ENCODE data around the gene ZNF469.

ZNF469 gene

DNA sequence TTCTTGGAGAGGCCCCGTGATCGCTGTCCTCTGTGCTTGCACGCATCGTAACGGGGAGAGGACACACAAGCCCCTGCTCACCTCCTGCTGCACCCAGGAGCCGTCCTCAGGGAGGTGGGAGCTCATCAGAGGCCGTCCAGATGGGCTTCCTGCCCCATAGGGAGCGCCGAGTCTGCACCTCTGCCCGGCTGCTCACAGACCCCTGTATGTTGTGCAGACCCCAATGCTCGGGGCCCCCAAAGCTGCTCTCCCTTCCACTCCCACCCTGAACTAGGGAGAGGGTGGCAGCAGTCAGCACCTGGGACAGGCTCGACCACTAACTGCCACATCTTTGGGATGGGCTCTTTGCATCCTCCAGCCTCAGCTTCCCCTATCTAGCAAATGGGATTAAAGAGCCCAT, 4.4 kb upstream of the ZNF469 start:
- no peak for DNase-seq (ENCODE audit: low read depth)

DNA sequence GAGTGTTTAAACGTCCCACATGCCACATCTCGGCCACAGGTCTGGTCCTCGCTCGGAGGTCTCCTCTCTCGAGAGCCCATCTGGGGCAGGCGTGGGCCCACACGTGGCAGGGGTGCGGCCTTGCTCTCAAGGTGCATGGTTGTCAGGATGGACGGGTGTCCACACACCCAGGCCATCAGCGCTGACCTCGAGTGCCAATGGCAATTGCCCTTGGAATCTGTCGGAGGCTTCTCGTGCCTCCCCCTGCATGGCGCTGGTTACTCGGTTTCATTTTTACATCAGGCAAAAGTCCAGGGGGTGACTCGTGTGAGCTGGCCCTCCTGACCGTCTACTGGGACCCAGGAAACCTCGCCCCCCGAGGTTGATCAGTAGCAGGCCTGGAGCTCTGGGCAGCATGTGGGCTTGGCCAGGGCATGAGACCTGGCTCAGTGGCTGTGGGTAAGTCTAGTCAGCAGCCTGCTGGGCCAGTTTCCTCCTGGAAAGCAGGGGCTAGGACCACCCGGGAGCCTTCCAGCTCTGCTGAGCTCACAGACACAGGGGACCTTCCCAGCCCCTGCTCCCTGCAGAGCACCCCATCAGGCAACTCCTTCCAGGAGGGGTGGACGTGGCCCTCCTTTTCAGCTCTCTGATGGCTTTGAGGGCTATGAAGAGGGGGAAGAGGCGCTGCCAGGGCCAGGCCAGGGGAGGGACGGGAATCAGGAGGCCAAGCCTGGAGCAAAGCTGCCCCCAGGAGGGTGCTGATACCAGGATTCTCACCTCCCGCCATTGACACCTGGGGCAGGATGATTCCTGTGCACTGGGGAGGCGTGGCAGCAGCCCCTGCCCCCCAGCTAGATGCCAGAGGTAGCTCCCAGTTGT, 3.7 kb upstream of the ZNF469 start:
- DNase-seq (ENCODE audit: low read depth) = no peak

DNA sequence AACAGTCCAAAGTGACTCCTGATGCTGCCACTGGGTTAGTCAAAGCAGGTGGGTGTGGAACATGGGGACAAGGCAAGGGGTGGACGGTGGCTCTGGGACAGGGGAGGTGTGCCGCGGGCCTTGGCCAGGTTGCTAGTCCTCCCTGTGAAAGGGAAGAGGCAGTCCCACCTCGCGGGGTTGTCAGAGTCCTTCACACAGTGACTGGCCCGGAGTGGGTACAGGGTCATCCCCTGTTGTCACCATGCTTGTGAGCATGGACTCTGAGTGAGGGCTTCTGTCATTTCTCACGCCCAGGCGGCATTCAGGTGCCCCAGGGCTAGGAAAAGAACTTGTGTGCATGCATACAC, 3.1 kb upstream of the ZNF469 start:
- no peak for DNase-seq (ENCODE audit: low read depth)

DNA sequence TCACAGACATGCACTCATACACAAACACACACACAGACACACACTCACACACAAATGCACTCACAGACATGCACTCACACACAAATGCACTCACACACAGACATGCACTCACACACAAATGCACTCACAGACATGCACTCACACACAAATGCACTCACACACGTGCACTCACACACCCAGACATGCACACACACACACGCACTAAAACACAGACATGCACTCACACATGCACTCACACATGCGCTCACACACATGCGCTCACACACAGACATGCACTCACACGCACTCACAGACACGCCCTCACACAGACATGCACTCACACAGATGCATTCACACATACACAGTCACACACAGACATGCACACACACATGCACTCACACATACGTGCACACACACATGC, 2.7 kb upstream of the ZNF469 start:
- DNase-seq (ENCODE audit: low read depth) = no peak

DNA sequence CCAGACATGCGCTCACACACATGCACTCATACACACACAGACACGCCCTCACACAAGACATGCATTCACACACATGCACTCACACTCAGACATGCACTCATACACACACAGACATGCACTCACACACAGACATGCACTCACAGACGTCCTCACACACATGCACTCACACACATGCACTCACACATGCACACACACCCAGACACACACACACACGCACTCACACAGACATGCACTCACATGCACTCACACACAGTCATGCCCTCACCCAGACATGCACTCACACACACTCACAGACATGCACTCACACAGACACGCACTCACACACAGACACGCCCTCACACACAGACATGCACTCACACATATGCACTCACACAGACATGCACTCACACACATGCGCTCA, 2.1 kb upstream of the ZNF469 start:
- DNase-seq (ENCODE audit: low read depth) = no peak

DNA sequence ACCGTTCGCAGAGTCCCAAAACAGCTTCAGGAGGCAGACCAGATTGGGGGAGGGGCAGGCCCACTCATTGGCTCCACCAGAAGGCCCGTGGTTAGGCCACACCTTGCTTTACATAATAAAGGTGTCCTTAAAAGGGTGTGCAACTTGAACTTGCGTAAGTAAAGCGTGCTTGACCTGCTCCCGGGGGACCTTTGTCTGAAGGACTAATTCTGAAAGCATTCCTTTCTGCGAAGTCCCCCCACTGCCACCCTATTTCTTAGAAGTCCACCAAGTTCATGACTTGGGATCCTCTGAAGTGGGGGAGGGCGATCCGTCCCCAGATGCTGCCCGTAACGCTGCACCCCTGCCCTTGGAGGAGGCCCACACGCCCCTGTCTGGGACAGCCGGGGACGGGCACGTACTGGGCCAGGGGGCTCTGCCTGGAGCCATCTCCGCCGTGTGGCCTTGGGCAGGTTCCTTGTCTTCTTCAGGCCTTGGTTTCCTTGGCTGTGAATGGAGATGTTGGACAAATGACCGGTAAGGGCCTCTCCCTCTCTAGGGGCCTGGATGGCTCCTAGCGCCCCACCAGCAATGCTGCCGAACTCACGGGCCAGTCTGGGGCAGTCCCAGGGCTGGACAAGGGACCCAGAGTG, 823 bp upstream of the ZNF469 start:
- DNase-seq (ENCODE audit: low read depth) = no peak

DNA sequence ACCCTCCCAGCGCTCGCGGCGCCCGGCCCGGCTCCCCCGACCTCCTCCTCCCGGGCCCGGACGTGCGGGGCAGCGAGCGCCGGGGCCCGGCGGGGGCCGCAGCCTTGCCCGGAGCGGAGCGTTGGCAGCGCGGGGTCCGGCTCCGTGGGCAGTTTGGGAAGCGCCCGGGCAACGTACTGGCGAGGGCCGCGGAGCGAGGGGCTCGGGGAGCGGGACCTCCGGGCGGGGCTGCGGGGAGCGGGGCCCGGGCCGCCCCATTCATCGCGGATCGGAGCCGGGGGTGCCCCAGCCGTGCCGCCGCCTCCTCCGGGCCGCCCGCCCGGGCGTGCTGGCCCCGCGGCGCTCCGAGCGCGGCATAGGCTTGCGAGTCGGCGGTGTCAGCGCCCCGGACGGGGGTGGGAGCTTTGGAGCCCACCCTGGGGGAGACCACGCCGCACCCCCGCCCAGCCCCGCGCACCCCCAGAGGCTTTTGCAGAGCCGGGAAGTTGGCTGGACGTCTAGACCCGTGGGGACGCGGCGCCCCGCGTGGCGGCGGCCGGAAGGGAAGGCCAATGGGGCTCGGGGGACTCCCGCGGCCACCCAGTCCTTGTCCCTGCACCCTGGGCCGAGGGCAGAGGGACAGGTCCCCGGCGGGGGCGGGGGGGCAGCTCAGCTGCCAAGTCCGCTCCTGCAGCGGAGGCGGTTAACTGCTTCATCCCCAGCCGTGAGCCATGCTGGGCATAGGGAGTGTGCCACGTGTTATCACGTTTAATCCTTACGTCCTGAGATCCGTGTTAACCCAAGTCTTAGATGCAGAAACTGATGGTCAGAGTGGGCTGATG, 852 bp downstream of the ZNF469 start:
- DNase-seq (ENCODE audit: low read depth) = no peak

DNA sequence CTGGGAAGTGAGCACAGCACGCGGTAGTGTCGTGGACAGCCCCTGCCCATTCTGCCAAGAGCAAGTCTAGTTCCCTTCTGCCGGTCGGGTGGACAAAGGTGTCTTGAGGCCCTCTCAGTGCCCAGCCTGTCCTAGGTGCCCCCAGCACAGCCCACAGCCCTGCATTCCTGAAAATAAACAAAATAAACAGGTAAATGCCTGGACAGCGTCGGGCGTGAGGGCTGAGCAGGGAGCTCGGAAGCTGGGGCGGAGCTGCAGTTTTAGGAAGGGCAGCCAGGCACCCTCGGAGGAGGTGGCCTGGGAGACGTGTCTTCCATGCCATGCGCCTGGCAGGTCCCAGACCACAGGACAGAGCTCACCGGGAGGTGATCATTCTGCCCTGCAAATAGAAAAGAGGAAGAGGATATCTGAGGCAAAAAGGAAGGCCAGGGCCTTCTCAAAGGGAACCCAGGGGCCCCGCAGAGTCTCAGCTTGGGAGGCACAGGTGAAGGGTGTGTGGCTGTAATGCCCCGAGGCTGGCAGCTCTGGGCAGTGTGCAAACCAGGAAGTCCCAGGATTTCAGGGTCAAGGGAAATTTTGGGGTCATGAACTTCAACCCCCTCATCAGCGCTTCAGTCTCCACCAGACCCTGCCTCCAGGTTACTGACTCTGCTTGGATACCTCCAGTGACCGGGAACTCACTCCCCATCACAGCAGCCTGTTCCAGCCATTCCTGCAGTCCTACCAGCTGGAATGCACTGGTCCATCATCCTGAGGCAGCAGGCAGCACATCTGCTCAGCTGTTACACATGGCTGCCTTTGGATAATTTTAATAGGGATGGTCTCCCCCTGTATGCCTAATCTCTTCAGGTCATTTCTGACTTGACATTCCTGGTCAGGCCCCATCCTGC, 1.7 kb downstream of the ZNF469 start:
- no peak for DNase-seq (ENCODE audit: low read depth)

DNA sequence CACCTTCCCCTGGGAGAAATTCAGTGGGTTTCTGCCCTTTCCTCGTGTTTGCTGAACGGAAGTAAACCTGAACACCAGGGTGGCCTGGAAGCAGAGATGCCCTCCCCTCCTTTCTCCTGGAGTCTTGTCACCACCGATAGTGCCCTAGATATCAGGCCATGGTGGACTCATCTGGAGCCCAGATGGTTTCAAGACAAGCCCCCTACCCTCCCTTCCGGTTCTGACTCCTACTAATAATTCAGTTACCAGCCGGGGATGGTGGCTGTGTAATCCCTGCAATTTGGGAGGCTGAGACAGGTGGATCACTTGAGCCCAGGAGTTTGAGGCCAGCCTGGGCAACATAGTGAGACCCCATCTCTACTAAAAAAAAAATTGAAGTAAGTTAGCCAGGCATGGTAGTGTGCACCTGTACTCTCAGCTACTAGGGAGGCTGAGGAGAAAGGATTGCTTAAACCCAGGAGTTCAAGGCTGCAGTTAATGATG, 2.4 kb downstream of the ZNF469 start:
- no peak for DNase-seq (ENCODE audit: low read depth)

DNA sequence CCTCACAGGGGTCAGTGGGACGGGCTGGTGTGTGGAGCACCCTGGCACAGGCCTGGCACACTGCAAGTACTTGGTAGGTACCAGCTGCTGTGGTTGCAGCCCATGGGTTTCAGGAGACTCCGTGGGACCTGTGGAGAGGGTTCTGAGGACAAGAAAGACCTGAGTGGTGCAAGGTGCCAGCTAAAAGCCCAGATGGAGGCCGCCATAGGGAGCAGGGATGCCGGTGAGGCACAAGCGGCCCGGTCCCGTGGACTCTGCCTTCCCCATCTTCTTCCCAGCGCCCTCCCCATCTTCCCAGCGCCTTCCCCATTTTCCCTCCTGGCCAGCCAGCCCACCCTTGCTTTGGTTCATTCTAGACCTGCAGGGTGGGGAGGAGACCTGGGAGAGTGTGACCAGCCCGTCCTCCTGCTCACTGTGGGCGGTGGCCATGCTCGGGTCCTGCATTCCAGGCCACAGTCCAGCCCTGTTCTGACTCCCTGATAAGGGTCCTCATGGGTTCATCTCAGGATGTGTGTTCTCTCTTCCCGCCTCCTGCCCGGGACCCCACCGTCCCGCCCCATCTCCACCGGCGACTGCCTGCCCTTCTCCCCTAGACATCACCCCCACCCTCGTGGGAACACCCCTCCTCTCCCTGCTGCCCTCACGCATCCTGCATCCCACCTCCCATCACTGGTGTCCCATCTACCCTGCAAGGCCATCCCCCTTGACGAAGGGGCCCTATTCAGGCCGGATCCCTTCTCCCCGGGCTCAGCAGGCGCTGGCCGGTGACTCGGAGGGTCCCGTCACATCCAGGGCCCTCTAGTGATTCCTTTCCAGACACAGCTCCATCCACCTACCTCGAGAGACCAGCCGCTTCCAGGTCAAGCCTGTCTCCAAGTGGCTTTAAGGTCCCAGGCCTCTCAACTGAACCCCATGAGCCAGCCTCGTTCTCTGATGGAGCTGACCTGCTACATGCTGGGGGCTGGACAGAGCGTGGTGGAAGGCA, 3.4 kb downstream of the ZNF469 start:
- no peak for DNase-seq (ENCODE audit: low read depth)

DNA sequence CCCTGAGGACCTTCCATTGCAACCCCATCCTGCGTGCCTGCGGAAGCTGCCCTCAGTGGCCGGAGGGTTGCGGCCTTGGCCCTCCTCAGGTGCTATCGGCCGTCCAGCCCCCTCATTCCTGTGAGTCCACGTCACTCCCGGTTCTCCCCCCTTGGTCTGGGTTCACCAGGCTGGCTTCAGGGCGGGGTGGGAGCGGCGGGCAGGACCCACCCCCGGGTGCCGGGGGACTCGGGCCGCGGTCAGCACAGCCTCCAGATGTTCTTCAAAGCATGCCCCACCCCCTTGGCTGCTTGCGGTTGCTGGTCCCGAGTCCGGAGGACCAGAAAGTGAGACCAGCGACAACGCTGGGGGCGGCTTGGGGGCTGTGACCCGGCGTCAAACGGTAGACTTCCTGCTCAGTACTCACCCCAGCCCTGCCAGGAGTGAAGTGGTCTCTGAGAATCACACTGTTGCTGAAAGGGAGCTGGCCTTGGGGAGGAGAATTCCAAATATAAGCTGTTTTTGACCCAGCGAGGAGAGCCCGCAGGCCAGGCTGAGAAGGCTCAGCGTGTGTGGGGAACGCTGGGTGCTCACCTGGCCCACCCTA, 4.5 kb downstream of the ZNF469 start:
- no peak for DNase-seq (ENCODE audit: low read depth)

DNA sequence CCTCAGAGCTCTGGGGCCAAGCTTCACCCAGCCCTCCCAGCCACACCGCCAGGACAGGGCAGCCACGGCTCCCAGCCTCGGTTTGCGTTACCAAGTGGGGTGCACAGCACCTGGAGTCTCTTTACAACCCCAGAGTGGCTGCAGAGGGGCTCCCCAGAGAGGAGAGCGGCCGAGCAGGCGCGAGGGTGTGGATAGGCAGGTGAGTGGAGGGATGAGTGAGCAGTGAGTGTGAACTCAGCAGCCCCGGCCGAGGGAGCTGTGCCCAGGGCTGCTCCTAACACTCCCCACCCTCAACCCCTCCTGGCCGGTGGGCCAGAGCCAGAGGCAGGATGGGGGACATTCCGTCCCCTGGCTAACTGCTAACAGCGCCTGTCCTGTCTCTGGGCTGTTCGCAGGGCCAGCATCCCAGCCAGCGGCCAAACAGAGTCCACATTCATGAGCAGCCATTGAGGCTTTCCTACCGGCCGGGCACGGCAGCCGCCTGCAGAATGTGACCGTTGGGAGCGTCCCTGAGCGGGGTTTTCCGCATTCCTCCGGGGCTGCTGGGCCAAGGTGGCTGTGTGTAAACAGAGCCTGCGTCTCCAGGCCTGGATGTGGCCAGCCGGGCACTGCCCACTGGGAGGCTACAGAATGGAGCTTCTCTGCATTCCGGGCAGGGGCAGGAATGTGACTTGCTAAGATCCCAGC, 5.3 kb downstream of the ZNF469 start:
- no peak for DNase-seq (ENCODE audit: low read depth)

DNA sequence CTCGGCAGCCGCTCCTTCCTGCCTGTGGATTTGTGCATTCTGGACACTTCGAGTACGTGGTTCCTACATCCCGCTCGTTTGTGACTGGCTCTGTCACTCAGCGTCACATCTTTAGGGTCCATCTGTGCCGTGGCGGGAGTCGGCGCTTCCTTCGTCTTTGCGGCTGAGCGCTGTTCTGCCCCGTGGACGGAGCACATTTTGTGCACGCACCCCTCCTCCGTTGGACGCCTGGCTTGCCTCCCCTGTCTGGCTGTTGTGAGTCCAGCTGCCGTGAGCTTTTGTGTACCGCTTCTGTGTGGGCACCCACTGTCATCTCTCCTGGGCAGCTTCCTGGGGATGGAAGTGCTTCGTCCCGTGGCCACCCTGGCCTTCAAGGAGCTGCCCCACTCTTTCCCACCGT, 6.4 kb downstream of the ZNF469 start:
- no peak for DNase-seq (ENCODE audit: low read depth)

DNA sequence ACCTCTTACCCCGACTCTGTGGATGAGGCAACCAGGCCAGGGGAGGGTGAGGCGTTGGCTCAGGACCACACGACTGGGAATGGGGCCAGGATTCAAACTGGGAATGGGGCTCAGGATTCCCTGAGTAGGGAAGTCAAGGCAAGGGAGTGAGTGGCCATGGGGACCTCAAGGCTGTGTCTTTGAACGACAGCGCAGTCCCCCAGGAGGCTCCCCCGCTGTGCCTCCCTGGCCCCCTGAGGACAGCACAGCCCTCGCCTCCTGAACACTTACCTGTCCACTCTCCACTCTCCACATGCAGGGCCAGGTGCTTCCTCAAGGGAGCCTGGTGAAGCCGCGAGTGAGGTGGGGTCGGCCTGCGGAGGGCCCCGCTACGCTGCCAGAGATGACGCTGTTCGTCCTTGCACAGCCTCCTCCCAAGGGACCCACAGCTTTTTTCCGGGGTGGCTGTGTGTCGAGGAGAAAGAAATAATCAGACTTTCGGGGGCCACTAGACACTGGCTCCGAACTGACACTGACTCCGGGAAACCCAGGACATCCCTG, 6.9 kb downstream of the ZNF469 start:
- no peak for DNase-seq (ENCODE audit: low read depth)

DNA sequence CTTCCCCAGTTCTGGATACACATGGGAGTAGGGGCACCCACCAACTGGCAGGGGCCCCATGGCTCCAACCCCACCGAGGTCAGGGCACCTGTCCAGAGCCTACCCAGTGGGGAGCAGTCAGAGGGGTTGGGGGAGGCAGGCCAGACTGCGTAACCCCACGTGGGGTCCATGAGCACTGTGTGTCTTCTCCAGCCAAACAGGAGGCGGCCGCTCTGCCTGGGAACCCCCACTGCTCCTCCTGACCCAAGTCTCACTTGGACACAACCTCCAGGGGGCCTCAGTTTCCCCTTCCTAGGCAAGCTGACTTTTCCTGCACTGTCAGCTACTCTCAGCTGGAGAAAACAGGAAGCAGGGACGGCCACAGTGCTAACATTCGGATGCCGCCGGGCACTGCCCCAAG, 7.5 kb downstream of the ZNF469 start:
- DNase-seq (ENCODE audit: low read depth) = no peak

DNA sequence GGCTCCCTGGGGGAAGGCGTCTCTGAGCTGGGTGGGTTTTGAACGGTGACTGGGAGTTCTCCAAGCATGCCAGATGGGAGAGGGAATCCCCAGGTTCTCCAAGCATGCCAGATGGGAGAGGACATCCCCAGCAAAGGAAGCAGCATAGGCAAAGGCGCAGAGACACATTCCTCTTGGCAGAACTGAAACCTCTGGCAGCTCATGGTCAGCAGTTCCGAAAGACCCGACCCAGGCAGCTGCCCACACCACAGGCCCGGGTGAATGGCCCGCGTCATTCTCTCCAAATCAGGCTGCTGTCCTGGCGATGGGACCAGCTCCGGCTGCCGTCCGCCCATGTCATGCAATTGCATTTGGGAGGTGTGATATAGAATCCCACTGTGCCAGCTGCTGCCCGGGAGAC, 8.0 kb downstream of the ZNF469 start:
- no peak for DNase-seq (ENCODE audit: low read depth)

DNA sequence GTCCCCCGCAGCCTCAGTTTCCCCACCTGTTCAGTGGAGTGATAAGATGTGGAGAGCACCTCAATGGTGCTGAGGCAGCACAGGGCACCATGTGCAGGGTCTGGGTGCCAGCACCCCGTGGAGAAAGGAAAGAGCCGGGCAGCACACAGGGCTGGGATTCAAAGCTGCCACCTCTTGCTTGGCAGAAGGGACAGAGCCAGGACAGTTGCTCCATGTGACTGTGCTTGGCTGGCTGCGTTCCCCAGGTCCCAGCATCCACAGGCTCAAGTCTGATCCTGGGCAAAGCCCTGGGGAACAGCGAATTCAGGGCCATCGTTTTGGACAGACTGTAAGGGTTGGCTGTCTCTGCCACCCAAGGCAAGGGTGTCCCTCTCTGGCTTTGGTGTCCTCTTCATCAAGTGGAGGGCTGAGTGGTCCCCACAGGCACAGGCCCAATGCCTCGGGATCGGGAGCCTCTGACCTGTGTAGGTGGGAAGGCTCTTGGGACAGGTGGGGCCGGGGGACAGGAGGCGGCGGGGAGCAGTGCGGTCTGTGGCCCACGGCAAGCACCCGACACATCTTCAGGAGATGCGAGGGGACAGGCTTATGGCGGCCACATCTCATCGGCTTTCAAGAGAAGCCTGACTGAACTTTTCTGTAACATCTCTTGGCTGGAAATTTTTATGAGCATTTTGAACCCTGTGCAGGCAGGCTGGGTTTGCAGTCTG, 8.5 kb downstream of the ZNF469 start:
- DNase-seq (ENCODE audit: low read depth) = no peak

DNA sequence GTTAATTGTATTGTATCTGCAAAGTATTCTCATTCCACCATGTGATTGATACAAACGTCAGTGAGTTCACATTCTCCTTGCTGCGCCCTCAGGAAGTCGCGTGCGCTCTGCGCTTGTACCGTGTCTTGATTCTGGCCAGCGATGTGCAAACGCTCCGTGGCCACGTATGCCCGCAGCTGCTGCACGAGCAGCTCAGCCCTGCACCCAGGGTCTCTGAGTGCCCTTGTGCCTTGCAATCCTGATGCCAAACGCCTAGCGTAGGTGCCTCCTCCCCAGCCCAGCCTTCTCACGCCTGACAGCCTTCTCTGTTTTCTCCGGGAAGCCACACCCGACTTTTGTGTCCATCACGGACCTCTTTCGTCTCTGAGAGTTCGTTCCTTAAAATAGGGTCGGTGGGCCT, 9.4 kb downstream of the ZNF469 start:
- no peak for DNase-seq (ENCODE audit: low read depth)

DNA sequence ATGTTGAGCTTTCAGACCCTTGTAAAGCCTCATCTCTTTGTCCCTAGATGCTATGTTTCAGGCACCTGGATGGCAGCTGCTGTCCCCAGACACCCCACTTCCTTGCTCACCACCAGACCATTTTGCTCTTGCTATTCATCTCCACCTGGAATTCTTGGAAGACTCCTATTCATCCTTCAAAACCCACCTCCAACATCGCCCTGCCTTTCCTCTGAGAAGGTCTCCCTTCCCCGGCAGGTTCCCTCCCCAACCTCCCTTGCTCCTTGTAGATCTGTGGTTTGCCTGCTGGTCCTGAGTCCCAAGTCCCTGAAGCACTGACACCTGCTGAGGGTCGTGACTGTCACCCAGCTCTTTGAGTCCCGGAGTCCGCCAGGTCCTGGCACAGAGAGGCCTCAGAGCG, 9.9 kb downstream of the ZNF469 start:
- no peak for DNase-seq (ENCODE audit: low read depth)

All from activated gamma-delta T cell treated with anti-CD3 and anti-CD28 coated beads, Interleukin-2, amount 50 U/mL, for 16 hours (primary cell).